Midbrain (tissue), 1 donor: ENCODE measurements around the gene SP7.
"Not testable (repeated sequence)": the region's sequence is repeated elsewhere in the genome, so short reads cannot be mapped to it uniquely, and the experiment has no call there.

Experiments used
- DNase-seq: peaks from one replicate; lab custom pipeline; 2025; lab: John Stamatoyannopoulos, UW

The SP7 gene

GRCh38 chr12:53320352-53321195, 15.6 kb downstream of the SP7 start:
- no peak for DNase-seq

- DNase-seq = no peak
Observed at GRCh38 chr12:53313996-53314395, 22.2 kb downstream of the SP7 start.

GRCh38 chr12:53308276-53308675, 27.9 kb downstream of the SP7 start:
- no peak for DNase-seq

- no peak for DNase-seq
Observed at GRCh38 chr12:53306826-53307225, 29.3 kb downstream of the SP7 start.

GRCh38 chr12:53302903-53303302, 33.3 kb downstream of the SP7 start:
- no peak for DNase-seq

DNA sequence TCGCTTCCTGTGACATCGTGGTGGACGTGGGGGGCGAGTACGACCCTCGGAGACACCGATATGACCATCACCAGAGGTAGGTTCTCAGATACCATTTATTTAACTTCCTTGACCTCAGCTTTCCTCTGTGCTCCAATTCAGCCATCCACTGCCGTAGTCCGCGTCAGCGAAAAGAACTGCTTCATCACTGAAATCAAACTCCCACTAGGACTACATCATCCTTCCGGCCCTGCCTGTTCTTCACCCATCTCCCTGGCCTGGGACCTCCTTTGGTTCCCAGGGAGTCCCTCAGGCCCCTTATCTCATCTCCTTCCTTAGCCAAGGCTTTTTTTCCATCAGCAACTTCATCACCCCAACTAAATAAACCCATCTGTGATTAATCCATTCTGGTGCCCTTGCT, 36.0 kb downstream of the SP7 start:
- no peak for DNase-seq

- peak; percentile 89 for DNase-seq
Observed at GRCh38 chr12:53299454-53300180, 36.5 kb downstream of the SP7 start, which contains the start of gene MYG1. MYG1 (plus strand) TSS chr12:53299695; CDS start chr12:53299738, 43 bp downstream.

DNA sequence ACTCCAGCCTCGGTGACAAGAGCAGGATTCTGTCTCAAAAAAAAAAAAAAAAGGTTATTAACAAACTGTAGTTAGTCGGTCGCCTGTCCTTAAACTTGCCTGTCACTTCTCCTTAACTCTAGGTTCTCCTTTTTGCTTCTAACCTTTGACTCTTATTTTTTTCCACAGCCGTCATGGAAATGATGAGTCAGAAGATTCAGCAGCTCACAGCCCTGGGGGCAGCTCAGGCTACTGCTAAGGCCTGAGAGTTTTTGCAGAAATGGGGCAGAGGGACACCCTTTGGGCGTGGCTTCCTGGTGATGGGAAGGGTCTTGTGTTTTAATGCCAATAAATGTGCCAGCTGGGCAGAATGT, 37.1 kb downstream of the SP7 start:
- no peak for DNase-seq

DNA sequence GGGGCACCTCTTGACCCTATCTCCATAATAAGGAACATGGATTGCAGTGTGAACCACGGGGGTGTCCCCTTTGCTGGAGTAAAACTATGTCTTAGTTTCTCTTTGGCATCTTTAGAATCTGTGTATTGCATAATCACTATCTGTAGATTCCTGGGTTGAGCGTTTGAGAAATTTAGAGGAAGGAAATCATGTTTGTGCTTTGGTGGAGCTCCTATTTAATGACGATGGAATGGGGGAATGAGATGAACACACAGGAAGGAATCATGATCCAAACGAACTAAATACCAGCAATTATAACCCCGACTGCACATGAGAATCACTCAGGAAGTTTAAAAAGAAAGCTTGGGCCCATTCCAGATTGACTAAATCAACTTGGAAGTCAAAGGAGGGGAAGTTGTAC, 38.0 kb downstream of the SP7 start:
- no peak for DNase-seq

DNA sequence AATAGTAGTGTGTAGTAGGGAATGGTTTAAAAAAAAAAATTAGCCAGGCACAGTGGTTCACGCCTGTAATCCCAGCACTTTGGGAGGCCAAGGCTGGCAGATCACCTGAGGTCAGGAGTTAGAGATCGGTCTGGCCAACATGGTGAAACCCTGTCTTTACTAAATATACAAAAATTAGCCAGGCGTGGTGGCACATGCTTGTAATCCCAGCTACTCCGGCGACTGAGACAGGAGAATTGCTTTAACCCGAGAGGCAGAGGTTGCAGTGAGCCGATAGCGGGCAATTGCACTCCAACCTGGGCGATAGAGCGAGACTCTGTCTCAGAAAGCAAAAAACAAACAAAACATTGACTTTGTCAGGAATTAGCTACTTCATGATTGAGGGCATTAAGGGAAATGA, 39.0 kb downstream of the SP7 start:
- not testable (repeated sequence) for DNase-seq

DNA sequence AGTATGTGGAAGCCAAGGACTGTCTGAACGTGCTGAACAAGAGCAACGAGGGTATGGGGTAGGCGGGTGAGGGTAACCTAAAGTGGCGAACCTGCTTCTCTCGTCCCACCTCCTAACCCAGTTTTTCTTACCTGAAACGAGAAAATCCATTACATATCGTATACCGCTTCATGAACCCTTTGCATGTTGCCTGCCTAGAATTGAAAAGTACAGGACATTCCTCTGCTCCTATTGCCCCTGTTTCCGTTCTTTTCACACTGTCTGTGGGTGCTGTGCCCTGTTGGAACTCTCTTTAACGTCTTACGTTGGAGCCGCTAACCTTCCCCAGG, 40.3 kb downstream of the SP7 start:
- DNase-seq = no peak

GRCh38 chr12:53295070-53295890, 40.9 kb downstream of the SP7 start, which contains the start of gene PFDN5:
PFDN5 (plus strand) TSS chr12:53295542; CDS start chr12:53295568, 26 bp downstream.
- DNase-seq = peak; percentile 87

GRCh38 chr12:53292426-53292825, 43.7 kb downstream of the SP7 start:
- no peak for DNase-seq

GRCh38 chr12:53290661-53291060, 45.5 kb downstream of the SP7 start:
- DNase-seq = no peak

DNA sequence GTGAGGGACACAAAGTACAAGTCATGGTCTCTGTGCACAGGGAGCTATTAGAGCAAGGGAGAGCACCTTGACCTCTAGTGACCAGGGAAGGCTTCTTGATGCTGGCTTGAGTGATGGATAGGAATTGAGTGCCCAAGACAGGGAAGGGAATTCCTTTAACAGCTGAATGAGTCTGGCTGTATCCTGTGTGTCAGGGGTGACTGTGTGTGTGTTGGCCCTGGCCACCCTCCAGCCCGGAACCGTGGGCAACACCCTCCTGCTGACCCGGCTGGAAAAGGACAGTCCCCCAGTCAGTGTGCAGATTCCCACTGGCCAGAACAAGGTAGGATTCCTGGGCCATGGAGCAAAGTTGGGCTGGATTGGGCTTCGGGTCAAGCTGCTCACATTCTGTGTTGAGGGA, 46.3 kb downstream of the SP7 start:
- DNase-seq = no peak

- DNase-seq = no peak
Observed at GRCh38 chr12:53288322-53288721, 47.8 kb downstream of the SP7 start.

GRCh38 chr12:53287741-53288216, 48.4 kb downstream of the SP7 start:
- peak; percentile 30 for DNase-seq

GRCh38 chr12:53286448-53286847, 49.7 kb downstream of the SP7 start:
- DNase-seq = no peak

- DNase-seq = no peak
Observed at GRCh38 chr12:53279888-53280498, 56.2 kb downstream of the SP7 start.

GRCh38 chr12:53279283-53279869, 56.8 kb downstream of the SP7 start:
- no peak for DNase-seq

DNA sequence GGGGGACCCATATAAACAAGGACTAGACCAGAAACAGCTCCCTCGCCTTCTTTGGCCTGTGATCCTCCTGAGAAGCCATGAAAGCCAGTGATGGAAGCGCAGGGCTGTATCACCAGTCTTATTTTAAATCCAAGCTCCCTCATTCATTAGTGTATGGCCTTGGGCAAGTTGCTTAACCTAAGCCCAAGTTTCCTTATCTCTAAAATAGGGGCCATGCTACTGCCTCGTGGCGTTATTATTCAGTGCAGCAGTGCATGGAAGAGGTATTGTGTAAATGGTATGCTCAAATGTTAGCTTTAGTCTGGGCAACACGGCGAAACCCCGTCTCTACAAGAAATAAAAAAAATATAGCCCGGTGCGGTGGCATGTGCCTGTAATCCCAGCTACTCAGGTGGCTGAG, 58.2 kb downstream of the SP7 start:
- DNase-seq = no peak
